Mesodermal cell (in vitro differentiated cells): ENCODE measurements around the gene AMMECR1L. TPM values are rescaled to one million over a fixed set of nuclear protein-coding genes. Genes with fewer than 3 reads are reported as not detected.
"Not testable (repeated sequence)": the region's sequence is repeated elsewhere in the genome, so short reads cannot be mapped to it uniquely, and the experiment has no call there.

ENCODE experiments used
- H3K27ac ChIP-seq: 2 replicates; pipeline ENCODE4 v1.7.0; 2013; ENCODE audit warnings: mild to moderate bottlenecking, low read depth, low read length, moderate library complexity; ENCODE audit not compliant: severe bottlenecking
- H3K36me3 ChIP-seq: 2 replicates; pipeline ENCODE4 v1.7.1; 2013; ENCODE audit warnings: mild to moderate bottlenecking, low read length, moderate library complexity; ENCODE audit not compliant: control insufficient read depth, insufficient read depth
- H3K4me1 ChIP-seq: one replicate; pipeline ENCODE4 v1.7.1; 2013; ENCODE audit warnings: mild to moderate bottlenecking, low read length; ENCODE audit not compliant: insufficient read depth, control insufficient read depth, poor library complexity, severe bottlenecking
- H3K4me3 ChIP-seq: 2 replicates; pipeline ENCODE4 v1.7.0; 2013; ENCODE audit warnings: low read length, control low read depth, mild to moderate bottlenecking; ENCODE audit not compliant: insufficient read depth, poor library complexity, severe bottlenecking; ENCODE audit errors: extremely low read depth
- H3K9me3 ChIP-seq: 2 replicates; pipeline ENCODE4 v1.7.1; 2013; ENCODE audit warnings: mild to moderate bottlenecking, low read length, moderate library complexity; ENCODE audit not compliant: control insufficient read depth
- WGBS, 2 experiments: methylation state at CpG; one replicate each; pipeline ENCODE4 v1.1.5; 2013; ENCODE audit warnings: missing lambda C conversion rate in 2 of 2; ENCODE audit not compliant: insufficient coverage in 2 of 2; 5-methylcytosine and 5-hydroxymethylcytosine counted together
- polyA plus RNA-seq, 2 experiments: library from polyadenylated mRNA; stranded (reverse); fragments of 50-300 nt; gene quantifications; one replicate each; pipeline ENCODE4 v1.2.3, GENCODE V29; 2013

The AMMECR1L gene
- 18.7 TPM for polyA plus RNA-seq (2013, experiment 1 of 2)
- 17.8 TPM for polyA plus RNA-seq (2013, experiment 2 of 2)

DNA sequence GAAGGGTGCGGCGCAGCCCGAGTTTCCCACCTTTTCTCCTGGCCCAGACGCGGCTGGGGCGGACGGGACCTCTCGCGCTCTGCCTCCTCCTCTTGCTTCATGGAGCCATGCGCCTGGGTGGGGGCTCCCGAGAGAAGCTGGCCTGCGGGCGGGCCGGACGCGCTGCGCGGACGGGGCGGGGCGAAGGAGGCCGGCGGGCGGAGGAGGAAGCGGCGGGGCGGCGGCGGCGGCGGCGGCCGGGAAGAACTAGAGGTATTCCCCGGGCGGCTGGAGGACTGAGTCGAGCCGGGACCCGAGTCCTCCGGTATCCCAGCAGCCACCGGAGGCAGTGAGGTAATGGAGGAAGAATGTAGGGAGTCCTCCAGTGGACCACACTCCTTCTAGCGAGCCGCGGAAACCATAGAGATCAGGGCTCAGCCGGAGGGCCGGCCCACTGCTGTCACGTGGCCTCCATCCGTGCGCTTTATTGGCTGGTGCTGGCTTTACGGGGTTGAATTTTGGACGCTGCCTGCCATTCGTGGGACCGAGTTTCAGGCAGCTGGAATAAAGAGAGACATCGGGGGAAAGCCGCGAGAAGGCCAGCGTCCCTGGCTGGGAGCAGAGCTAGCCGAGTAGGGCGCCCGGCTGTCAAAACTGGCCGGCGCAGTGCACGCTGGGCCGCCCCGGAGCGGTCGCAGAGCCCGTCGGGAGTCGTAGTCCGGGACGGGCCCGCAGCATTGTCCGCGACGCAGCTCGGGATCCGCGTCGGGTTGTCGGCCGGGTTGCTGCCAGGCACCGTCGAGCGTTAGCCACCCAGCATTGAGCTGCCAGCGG, at the start of gene AMMECR1L:
TSS of gene AMMECR1L (minus strand) at position 177 of the 813 bp plus-strand sequence. CDS start 11,722 bp downstream, outside the sequence.
- H3K4me3 ChIP-seq: peak within 1 kb of the TSS; percentile 61
- H3K4me1 ChIP-seq, H3K9me3 ChIP-seq: not testable (repeated sequence)
- H3K36me3 ChIP-seq: peaks cover 32% of the 10 kb centered on the region
- 0% methylated on average over 22 to 31 of the region's 85 CpGs for WGBS, 2 experiments
- H3K27ac ChIP-seq: peak within 1 kb of the TSS; percentile 91

- no peaks in the 10 kb centered on the region for H3K9me3 ChIP-seq
- WGBS, 2 experiments: 80 to 87% methylated on average over 1 to 3 of the region's 6 CpGs
Observed at GRCh38 chr2:127935337-127935736, 49.6 kb upstream of the AMMECR1L start.

DNA sequence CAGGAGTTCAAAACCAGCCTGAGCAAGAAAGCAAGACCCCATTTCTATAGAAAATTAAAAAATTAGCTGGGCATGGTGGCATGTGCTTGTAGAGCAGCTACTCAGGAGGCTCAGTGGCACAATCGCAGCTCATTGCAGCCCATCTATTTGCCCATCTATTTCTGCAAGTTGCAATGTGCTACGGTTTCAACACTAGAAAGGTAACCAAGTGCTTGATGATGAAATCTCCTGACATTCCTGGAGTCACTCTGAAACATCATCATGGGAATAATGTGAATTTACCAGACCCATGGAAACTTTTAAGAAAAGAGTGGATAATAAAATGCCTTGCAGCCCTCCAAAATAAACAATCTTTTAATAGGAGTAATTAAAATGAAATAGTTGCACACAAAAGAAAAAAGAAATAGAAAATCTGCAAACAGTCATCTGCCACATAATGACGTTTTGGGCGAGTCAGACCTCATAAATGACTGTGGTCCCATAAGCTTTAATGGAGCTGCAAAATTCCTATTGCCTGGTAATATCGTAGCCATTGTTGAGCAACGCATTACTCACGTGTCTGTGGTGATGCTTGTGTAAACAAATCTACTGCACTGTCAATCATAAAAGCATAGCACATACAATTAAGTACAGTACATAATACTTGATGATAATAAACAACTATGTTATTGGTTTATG, 46.6 kb upstream of the AMMECR1L start:
- WGBS, 2 experiments: 91 to 100% methylated on average over 6 of the region's 7 CpGs

More at GRCh38 chr2:127935337-127935736, 49.6 kb upstream of the AMMECR1L start:
- H3K27ac ChIP-seq: no peak overlapping the region
- H3K4me3 ChIP-seq: no peak overlapping the region
- H3K36me3 ChIP-seq: peaks cover 7% of the 10 kb centered on the region
- no peaks in the 10 kb centered on the region for H3K4me1 ChIP-seq

GRCh38 chr2:127929449-127929848, 43.7 kb upstream of the AMMECR1L start:
- H3K4me3 ChIP-seq: no peak overlapping the region
- H3K9me3 ChIP-seq: no peaks in the 10 kb centered on the region
- WGBS, 2 experiments: 100% methylated on average over 1 of the region's 1 CpG
- H3K36me3 ChIP-seq: no peaks in the 10 kb centered on the region
- no peak overlapping the region for H3K27ac ChIP-seq
- no peaks in the 10 kb centered on the region for H3K4me1 ChIP-seq

More for the DNA sequence above, 46.6 kb upstream of the AMMECR1L start:
- H3K4me3 ChIP-seq: no peak overlapping the region
- H3K4me1 ChIP-seq: no peaks in the 10 kb centered on the region
- no peak overlapping the region for H3K27ac ChIP-seq
- H3K36me3 ChIP-seq: no peaks in the 10 kb centered on the region
- no peaks in the 10 kb centered on the region for H3K9me3 ChIP-seq

- 100% methylated on average over 1 of the region's 3 CpGs; no CpG with 5 or more reads in 1 of the 2 experiments for WGBS, 2 experiments
- Histone ChIP-seq H3K36me3 (no peaks in the 10 kb centered on the region), H3K9me3 (no peaks in the 10 kb centered on the region), H3K4me1 (no peaks in the 10 kb centered on the region), H3K4me3 (no peak overlapping the region), H3K27ac (no peak overlapping the region)
Observed at GRCh38 chr2:127927384-127927783, 41.6 kb upstream of the AMMECR1L start.

DNA sequence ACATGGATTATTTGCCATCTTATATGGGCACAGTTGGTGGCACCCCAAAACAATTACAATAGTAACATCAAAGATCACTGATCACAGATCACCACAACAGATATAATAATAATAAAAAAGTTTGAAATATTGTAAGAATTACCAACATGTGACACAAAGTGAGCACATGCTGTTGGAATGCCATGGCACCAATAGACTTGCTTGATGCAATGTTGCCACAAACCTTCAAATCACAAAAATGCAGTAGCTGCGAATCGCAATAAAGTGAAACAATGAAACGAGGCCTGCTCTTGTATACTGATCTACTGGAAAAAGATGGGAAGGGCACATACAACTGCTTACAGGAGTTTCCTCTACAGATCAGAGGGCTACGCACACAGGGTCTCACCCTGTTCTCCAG, 32.2 kb upstream of the AMMECR1L start:
- WGBS, 2 experiments: 96 to 100% methylated on average over 4 of the region's 4 CpGs
- H3K4me1 ChIP-seq: no peaks in the 10 kb centered on the region
- H3K4me3 ChIP-seq: no peak overlapping the region
- H3K36me3 ChIP-seq: no peaks in the 10 kb centered on the region
- no peaks in the 10 kb centered on the region for H3K9me3 ChIP-seq
- H3K27ac ChIP-seq: no peak overlapping the region

DNA sequence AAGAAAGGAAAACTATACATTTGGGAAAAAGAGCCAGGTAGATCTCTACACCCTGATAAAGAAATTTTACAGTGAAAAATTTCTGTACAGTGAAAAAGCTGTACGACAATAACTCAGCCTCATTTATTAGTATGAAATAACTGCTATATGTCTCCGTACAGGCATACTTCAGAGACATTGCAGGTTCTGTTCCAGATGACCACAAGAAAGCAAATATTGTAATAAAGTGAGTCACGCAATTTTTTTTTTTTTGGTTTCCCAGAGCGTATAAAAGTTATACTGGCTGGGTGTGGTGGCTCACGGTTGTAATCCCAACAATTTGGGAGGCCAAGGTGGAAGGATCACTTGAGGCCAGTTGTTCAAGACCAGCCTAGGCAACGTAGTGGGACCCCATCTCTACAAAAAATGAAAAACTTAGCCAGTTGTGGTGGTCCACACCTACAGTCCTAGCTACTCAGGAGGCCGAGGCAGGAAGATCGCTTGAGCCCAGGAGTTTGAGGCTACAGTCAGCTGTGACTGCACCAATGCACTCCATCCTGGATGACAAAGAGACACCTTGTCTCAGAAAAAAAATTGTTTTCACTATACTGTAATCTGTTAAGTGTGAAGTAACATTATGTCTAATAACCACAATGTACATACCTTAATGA, 28.2 kb upstream of the AMMECR1L start:
- H3K9me3 ChIP-seq: no peaks in the 10 kb centered on the region
- 98 to 100% methylated on average over 4 to 7 of the region's 8 CpGs for WGBS, 2 experiments
- no peak overlapping the region for H3K4me3 ChIP-seq
- no peaks in the 10 kb centered on the region for H3K36me3 ChIP-seq
- H3K4me1 ChIP-seq: no peaks in the 10 kb centered on the region
- no peak overlapping the region for H3K27ac ChIP-seq

GRCh38 chr2:127911737-127912136, 26.0 kb upstream of the AMMECR1L start:
- WGBS, 2 experiments: 83% methylated on average over 1 of the region's 2 CpGs; no CpG with 5 or more reads in 1 of the 2 experiments
- no peak overlapping the region for H3K4me3 ChIP-seq
- H3K36me3 ChIP-seq: no peaks in the 10 kb centered on the region
- no peak overlapping the region for H3K27ac ChIP-seq
- H3K9me3 ChIP-seq: no peaks in the 10 kb centered on the region
- no peaks in the 10 kb centered on the region for H3K4me1 ChIP-seq

DNA sequence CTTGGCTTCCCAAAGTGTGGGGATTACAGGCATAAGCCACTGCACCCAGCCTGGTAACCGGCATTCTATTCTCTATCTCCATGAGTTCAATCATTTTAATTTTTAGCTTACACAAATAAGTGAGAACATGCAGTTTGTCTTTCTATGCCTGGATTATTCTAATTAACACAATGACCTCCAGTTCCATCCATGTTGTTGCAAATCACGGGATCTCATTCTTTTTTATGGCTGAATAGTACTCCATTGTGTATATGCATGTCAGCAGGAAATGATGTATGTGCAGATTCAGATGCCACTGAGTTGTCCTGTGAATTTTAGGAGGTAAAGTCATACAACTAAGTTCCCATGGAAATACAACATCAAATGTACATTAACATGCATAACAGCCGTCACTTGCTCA, 24.7 kb upstream of the AMMECR1L start:
- Histone ChIP-seq H3K4me3 (no peak overlapping the region), H3K9me3 (no peaks in the 10 kb centered on the region), H3K27ac (no peak overlapping the region), H3K4me1 (no peaks in the 10 kb centered on the region), H3K36me3 (no peaks in the 10 kb centered on the region)
- 90 to 92% methylated on average over 2 to 3 of the region's 3 CpGs for WGBS, 2 experiments

- Histone ChIP-seq H3K36me3 (no peaks in the 10 kb centered on the region), H3K4me1 (no peaks in the 10 kb centered on the region), H3K27ac (no peak overlapping the region), H3K9me3 (no peaks in the 10 kb centered on the region), H3K4me3 (no peak overlapping the region)
- 82 to 84% methylated on average over 5 to 6 of the region's 6 CpGs for WGBS, 2 experiments
Observed at GRCh38 chr2:127909019-127909418, 23.3 kb upstream of the AMMECR1L start.
